AG08395 (cell line): ENCODE data around the gene KCNJ14.
"Not testable (repeated sequence)": the region's sequence is repeated elsewhere in the genome, so short reads cannot be mapped to it uniquely, and the experiment has no call there.

Source experiments
- DNase-seq: peaks from one replicate; pipeline ENCODE4 v3.0.0; 2012; ENCODE audit warnings: mixed read lengths, low spot score

The KCNJ14 gene

DNA sequence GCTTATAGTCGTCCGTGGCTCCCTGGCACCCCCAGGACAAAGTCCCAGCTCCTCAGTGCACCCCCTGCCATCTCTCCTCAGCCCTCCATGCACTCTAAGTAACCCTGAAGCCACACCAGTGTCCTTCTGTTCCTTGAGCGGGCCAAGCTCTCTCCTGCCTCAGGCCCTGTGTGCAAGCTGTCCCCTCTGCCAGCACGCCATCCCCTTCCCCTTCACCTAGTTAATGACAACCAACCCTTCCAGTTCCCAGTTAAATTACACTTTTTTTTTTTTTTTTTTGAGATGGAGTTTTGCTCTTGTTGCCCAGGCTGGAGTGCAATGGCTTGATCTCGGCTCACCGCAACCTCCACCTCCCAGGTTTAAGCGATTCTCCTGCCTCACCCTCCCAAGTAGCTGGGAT lies 33.1 kb downstream of the KCNJ14 start:
- not testable (repeated sequence) for DNase-seq

GRCh38 chr19:48489608-48490216 lies 34.3 kb downstream of the KCNJ14 start:
- DNase-seq = peak; percentile 77

DNA sequence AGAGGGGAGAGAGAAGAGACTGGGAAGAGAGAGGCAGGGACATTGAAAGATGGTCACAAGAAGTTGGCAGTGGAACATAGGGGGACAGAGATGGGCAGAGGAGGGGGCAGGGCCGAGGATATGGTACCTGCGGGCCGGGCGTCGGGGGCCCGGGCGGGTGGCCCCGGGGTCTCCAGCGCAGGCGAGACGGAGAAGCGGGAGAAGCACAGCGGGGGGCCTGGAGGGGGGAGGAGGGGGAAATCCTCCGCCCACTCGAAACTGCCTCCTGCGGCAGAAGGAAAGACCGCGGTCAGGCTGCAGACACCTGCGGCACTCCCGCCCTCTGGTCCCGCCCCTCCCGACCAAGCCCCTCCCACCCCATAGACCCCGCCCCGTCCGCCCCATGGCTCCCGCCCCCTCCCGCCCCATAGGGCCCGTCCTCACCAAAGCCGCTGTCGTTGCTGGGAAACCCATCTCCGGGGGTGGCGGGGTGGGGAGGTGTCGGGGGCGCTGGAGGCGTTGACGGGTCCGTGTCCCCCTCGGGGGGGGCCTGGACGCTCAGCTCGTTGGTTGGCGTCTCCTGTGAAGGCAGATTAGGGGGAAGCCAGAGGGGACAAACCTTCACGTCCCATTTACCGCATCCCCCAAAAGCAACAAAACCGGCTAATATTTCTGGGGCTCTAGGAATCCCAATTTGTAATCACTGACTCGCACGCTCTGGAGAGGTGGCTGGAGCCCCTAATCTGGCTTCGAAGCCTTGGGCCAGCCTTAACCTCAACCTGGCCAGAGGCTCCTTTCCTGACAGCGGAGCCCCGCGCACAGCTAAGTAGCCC lies 35.8 kb downstream of the KCNJ14 start:
- DNase-seq = no peak

GRCh38 chr19:48491793-48492123 lies 36.4 kb downstream of the KCNJ14 start:
- no peak for DNase-seq

DNA sequence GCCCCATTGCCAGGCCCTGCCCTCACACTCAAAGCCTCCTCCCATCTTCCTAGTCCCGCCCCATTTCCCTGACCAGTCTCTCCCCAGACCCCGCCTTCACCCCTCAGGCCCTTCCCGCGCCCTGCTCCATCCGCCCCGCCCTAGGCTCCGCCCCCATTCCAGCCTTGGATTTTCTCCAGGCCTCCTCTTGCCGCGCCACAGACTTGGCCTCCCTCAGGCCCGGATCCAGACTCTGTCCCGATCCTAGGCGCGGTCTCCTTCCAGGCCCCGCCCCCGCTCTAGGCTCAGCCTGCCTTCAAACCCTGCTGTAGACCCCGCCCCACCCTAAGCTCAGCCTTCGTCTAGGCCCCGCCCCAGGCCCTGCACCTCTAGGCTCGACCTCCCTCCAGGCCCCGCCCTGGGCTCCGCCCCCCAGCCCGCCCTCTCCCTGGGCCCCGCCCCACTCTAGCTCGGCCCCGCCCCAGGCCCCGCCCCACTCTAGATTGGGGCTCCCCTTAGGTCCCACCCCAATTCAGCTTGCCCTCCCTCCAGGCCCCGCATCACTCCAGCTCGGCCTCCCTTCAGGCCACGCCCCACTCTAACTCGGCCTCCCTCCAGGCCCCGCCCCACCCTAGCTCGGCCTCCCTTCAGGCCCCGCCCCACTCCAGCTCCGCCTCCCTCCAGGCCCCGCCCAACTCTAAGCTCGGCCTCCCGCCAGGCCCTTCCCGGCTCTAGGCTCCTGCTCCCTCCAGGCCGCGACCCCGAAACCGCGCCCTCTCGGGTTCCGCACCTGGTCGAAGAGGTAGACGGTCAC lies 37.7 kb downstream of the KCNJ14 start:
- peak; percentile 99 for DNase-seq

DNA sequence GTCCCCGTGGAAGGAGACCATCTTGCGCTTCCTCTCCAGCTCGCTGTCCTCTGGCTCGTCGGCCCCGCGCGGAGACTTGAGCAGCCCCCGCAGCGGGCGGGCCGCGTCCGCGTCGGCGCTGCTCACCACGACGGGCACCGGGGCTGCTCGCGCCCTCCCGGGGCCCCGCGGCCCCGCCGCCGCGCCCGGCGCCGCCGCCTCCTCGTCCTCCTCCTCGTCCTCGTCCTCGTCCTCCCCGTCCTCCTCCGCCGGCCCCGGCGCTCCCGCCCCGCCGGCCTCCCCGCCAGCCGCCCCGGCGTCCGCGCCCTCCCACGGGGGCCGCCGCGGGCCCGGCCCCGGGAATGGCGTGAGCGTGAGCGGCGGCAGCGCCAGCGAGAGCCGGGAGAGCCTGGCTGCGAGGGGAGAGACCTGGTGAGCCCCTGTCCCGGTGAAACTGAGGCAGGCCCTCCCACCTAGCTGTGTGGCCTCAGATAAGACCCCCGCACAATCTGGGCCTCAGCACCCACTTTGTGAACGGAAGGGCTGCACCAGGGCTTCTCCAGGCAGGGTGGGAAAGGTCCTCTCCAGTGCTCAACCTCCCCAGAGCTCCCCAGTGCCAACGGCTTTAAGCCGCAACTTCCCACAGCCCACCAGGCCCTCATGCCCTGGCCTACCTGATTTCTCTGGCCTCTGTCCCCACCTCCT lies 38.5 kb downstream of the KCNJ14 start:
- no peak for DNase-seq

DNA sequence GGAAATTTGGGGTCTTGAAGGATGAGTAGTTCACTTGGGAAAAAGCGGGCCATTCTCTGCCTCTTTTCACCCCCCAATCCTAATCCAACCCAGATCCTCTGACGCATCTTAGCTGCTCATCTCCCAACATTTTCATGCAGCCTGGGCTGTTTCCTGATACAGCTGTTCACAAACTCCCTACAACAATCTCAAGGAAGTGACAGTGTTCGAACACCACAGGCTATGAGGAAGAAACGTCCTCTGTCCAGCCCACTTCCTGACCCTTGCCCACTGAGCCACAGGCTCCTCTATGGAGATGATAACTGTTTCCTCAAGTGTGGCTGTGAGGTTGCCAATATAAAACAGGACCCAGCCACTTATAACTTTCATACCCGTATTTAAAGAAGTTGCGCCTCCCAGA lies 40.0 kb downstream of the KCNJ14 start:
- DNase-seq = no peak

GRCh38 chr19:48496959-48497727 lies 41.8 kb downstream of the KCNJ14 start:
- no peak for DNase-seq

- DNase-seq = no peak
These were observed 42.6 kb downstream of the KCNJ14 start for GRCh38 chr19:48497728-48498594.

DNA sequence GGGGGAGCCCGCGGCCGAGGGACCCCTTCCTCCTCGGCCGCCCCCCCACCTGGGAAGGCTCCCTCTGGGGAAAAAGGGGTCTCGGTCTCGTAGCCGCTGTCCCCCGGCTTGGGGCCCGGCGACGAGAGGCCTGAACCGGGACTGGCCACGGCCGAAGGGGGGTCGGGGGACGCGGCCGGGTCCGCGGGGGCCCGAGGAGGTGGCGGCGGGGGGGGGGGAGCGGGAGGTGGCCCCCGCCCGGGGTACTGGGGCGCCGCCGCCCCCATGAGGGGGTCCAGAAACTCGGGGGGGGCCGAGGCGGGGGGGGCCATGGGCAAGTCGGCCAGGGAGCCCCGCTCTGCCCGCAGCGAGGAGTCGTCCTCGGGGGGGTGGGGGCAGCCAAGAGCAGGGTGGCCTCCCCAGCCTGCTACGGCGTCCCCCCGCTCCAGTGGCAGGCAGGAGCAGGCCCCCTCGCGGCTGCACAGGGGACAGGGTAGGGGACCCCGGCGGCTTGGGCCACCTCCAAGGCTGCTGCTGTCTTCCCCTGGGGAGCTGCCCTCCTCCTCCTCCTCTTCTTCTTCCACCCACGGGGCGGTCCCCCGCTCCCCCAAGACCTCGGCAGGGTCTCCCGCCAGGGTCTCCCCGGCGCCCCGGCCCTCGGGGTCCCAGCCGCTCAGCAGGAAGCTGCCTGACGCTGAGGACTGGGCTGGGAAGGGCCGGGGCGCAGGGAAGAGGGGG lies 43.4 kb downstream of the KCNJ14 start:
- DNase-seq = no peak

- DNase-seq = no peak
These were observed 44.1 kb downstream of the KCNJ14 start for GRCh38 chr19:48499316-48500090.

- no peak for DNase-seq
These were observed 45.6 kb downstream of the KCNJ14 start for GRCh38 chr19:48500830-48501493.

DNA sequence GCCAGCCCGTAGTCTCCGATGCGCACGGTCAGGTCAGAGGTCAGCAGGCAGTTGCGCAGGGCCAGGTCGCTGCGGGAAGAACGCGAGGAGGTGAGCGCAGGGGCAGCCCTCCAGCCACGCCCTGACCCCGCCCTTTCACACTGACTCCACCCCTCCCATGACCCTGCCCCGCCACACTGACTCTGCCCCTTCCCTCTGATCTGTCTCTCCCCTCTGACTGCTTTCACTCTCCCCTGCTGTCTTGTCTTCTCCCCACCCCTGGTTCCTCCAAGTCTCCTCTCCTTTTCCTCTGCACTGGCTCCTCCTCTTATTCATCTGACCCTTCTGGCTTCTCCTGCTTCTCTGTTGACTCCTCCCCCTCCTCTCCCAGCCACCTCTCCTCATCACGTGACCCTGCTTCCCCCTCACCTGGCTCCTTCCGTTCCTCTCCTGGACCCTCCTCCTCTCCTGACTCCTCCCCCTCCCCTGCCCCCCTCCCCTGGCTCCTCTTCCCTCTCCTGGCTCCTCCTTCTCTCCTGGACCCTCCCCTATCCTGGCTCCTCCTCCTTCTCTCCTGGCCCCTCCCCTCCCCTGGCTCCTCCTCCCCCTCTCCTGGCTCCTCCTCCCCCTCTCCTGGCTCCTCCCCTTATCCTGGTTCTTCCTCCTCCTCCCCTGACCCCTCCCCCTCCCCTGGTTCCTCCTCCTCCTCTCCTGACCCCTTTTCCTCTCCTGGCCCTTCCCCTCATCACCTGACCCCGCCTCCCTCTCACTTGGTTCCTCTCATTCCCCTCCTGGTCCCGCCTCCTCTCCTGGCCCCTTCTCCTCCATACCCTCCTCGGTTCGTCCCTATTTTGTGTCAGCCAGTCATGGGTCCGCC lies 46.3 kb downstream of the KCNJ14 start:
- DNase-seq = no peak

- no peak for DNase-seq
These were observed 47.1 kb downstream of the KCNJ14 start for GRCh38 chr19:48502350-48503018.

- DNase-seq = peak; percentile 63
These were observed 50.9 kb downstream of the KCNJ14 start for GRCh38 chr19:48506138-48506733.

GRCh38 chr19:48507911-48508439 lies 52.6 kb downstream of the KCNJ14 start:
- DNase-seq = no peak
